GM12872 (cell line): ENCODE measurements around the gene TNK1.

Experiments used
- TF ChIP-seq, protein P1 (sequence below): IDR thresholded peaks from 3 replicates; pipeline ENCODE4 v1.5.1; 2011; ENCODE audit warnings: low read depth, mild to moderate bottlenecking, low read length, moderate library complexity; ENCODE audit not compliant: insufficient read depth

The TNK1 gene

DNA sequence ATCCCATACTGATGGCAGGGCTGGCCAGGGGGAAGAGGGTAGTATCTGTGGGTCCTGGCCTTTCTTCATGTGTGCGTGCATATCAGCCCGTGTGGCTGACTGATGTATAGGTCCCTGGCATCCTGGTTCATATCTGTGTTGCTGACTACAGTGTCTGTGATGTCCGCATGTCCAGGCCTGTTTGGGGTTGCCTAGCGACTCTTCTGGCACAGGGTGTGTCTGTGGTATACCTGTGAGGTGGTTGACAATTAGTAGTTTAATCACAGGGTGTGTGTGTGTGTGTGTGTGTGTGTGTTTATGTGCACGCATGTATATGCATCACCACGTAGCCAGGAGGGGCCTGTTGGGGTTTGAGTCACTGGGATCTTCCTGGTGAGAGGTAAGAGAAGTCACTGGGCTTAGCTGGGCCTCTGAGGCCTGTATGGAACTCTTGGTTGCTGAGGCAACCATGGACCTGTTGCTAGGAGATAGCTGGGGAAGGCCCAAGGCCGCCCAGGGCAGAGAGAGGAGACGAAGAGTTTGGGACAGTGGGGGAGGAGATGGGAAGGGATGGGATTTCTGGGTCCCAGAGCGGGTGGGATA, 26.5 kb upstream of the TNK1 start:
- TF ChIP-seq, protein P1, sequence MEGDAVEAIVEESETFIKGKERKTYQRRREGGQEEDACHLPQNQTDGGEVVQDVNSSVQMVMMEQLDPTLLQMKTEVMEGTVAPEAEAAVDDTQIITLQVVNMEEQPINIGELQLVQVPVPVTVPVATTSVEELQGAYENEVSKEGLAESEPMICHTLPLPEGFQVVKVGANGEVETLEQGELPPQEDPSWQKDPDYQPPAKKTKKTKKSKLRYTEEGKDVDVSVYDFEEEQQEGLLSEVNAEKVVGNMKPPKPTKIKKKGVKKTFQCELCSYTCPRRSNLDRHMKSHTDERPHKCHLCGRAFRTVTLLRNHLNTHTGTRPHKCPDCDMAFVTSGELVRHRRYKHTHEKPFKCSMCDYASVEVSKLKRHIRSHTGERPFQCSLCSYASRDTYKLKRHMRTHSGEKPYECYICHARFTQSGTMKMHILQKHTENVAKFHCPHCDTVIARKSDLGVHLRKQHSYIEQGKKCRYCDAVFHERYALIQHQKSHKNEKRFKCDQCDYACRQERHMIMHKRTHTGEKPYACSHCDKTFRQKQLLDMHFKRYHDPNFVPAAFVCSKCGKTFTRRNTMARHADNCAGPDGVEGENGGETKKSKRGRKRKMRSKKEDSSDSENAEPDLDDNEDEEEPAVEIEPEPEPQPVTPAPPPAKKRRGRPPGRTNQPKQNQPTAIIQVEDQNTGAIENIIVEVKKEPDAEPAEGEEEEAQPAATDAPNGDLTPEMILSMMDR, result no peak

DNA sequence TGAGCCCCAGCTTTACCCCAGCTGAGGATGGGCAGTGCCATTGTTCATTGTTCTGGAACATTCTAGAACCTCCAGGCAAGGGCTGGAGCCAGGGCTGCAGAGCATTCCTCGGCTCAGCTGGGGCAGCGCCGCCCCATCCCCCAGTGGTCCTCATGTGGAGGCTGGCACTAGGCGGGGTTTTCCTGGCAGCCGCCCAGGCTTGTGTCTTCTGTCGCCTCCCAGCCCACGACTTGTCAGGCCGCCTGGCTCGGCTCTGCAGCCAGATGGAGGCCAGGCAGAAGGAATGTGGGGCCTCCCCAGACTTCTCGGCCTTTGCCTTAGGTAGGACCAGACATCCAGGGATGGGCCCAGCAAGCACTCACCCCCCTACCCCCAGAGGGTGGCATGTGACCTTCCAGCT, 25.8 kb upstream of the TNK1 start, which contains the start of gene TMEM95:
Gene TMEM95, plus strand, starts transcription at position 104 of the 400 bp plus-strand sequence. Its CDS starts 49 bp downstream, at position 153.
- TF ChIP-seq, protein P1, result no peak

GRCh38 chr17:7355573-7355972, 25.3 kb upstream of the TNK1 start:
- TF ChIP-seq, protein P1, result no peak

- TF ChIP-seq, protein P1, result peak; percentile 96
Observed at GRCh38 chr17:7356072-7356549, 24.8 kb upstream of the TNK1 start.

GRCh38 chr17:7356756-7357155, 24.1 kb upstream of the TNK1 start:
- TF ChIP-seq, protein P1, result no peak

- TF ChIP-seq, protein P1, result no peak
Observed at GRCh38 chr17:7357381-7357780, 23.5 kb upstream of the TNK1 start.

DNA sequence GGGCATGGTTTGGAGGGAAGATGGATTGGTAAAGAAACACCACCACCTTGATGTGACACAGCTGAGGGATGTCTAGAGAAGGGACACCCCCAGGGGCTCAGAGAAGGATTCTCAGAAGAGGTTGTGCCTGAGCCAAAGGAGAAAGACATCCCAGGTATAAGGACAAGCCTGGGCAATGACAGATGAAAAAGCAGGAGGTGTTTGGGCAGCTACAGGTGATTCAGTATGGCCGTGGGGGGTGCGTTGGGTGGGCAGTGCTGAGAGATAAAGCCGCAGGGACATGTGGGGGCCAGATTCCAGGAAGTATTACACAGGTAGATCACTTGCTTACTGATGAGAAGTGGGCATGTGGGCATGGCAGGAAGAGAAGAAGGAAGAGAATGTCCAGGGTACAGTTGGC, 19.0 kb upstream of the TNK1 start:
- TF ChIP-seq, protein P1, result no peak

DNA sequence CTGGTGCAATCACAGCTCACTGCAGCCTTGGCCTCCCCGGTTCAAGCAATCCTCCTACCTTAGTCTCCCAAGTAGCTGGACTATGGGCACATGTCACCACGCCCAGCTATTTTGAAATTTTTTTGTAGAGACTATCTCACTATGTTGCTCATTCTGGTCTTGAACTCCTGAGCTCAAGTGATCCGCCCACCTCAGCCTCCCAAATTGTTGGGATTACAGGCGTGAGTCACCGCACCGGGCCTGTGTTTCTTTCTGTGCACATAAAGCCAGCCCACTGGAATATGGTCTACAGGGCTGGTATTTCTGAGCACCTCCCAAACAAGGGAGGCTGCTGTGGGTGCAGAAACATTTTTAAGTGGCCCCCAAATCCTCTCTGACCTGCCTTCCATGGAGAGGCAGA, 17.6 kb upstream of the TNK1 start:
- TF ChIP-seq, protein P1, result no peak
